Measurements from ENCODE around the gene NCAPG. TPM values are rescaled to one million over a fixed set of nuclear protein-coding genes. Genes with fewer than 3 reads are reported as not detected.

NCAPG gene
- total and polyA plus RNA-seq, 10 of the 15 experiments (the other 5 are each of a cell fraction or from before 2014, with no cell fraction given): 17.3 to 93.9 (median 53.7) TPM

DNA sequence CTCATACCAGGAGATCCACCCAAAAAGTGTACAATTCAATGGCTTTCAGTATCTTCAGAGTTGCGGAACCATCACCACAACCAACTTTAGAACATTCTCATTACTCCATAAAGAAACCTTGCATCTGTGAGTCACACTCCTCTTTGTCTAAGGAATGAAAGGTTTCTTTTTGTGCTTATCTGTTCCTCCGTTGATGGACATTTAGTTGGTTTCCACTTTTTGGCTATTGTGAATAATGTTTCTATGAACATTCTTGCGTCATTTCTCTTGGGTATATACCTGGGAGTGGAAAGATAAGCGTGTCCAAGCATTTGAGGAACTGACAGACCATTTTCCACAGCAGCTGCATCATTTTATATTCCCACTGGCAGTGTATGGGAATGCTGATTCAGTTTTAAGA, 39.9 kb upstream of the NCAPG start:
- in situ Hi-C loops (cut with MboI): no loop called here
- H2AFZ ChIP-seq (ENCODE audit: control insufficient read depth, low read depth, low read length): no peak overlapping the region

More for the DNA sequence above, 39.9 kb upstream of the NCAPG start:
- ChIA-PET SMC1A (ENCODE audit: uncharacterized antibody, unreplicated experiment) (no interaction called here), CTCF (no interaction called here), POLR2A (no interaction called here), RAD21 (ENCODE audit: unreplicated experiment) (no interaction called here)
- Histone ChIP-seq H3K79me2 (ENCODE audit: control insufficient read depth, insufficient read depth, low read length) (no peaks in the 10 kb centered on the region), H3K27ac (ENCODE audit: control insufficient read depth, insufficient read depth) (no peak overlapping the region), H3K4me3 (no peak overlapping the region), H3K36me3 (ENCODE audit: control insufficient read depth in 2 of 2, insufficient read depth in 2 of 2, low read length in 1 of 2) (no peaks in the 10 kb centered on the region), H3K27me3 (replicated peaks in 1 of 2; ENCODE audit: control insufficient read depth in 2 of 2, insufficient read depth in 2 of 2, low read length in 1 of 2) (no peaks in the 10 kb centered on the region), H3K4me2 (ENCODE audit: control insufficient read depth, insufficient read depth) (no peak overlapping the region), H3K4me1 (ENCODE audit: control insufficient read depth, insufficient read depth, low read length) (no peaks in the 10 kb centered on the region), H3K9me3 (replicated peaks; ENCODE audit: control insufficient read depth, insufficient read depth, low read length) (no peaks in the 10 kb centered on the region; the same call in 2 of the 3 replicates), H3K9ac (ENCODE audit: control insufficient read depth, insufficient read depth, low read length) (no peak overlapping the region), H4K20me1 (ENCODE audit: control insufficient read depth, insufficient read depth) (no peaks in the 10 kb centered on the region)
- TF ChIP-seq SREBF2 (IDR thresholded peaks at IDR 0.05; ENCODE audit: low read length) (no peak), HDGF (IDR thresholded peaks at IDR 0.05) (no peak), MXI1 (IDR thresholded peaks at IDR 0.05; ENCODE audit: low read depth, low read length) (no peak), SRF (IDR thresholded peaks at IDR 0.05; ENCODE audit: low read depth in 2 of 2, low read length in 2 of 2) (no peak), POLR2AphosphoS2 (IDR thresholded peaks at IDR 0.05; ENCODE audit: low read depth, low read length) (no peak), SMC3 (IDR thresholded peaks at IDR 0.05; ENCODE audit: borderline replicate concordance, low read length) (no peak), POLR2A (IDR thresholded peaks at IDR 0.05; ENCODE audit: low read depth, low read length) (no peak)
- TF ChIP-seq, protein P1, sequence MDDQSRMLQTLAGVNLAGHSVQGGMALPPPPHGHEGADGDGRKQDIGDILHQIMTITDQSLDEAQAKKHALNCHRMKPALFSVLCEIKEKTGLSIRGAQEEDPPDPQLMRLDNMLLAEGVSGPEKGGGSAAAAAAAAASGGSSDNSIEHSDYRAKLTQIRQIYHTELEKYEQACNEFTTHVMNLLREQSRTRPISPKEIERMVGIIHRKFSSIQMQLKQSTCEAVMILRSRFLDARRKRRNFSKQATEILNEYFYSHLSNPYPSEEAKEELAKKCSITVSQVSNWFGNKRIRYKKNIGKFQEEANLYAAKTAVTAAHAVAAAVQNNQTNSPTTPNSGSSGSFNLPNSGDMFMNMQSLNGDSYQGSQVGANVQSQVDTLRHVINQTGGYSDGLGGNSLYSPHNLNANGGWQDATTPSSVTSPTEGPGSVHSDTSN (IDR thresholded peaks at IDR 0.05; ENCODE audit: insufficient replicate concordance, low read depth, low read length): no peak
- TF ChIP-seq, protein P2, sequence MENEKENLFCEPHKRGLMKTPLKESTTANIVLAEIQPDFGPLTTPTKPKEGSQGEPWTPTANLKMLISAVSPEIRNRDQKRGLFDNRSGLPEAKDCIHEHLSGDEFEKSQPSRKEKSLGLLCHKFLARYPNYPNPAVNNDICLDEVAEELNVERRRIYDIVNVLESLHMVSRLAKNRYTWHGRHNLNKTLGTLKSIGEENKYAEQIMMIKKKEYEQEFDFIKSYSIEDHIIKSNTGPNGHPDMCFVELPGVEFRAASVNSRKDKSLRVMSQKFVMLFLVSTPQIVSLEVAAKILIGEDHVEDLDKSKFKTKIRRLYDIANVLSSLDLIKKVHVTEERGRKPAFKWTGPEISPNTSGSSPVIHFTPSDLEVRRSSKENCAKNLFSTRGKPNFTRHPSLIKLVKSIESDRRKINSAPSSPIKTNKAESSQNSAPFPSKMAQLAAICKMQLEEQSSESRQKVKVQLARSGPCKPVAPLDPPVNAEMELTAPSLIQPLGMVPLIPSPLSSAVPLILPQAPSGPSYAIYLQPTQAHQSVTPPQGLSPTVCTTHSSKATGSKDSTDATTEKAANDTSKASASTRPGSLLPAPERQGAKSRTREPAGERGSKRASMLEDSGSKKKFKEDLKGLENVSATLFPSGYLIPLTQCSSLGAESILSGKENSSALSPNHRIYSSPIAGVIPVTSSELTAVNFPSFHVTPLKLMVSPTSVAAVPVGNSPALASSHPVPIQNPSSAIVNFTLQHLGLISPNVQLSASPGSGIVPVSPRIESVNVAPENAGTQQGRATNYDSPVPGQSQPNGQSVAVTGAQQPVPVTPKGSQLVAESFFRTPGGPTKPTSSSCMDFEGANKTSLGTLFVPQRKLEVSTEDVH (IDR thresholded peaks at IDR 0.05; ENCODE audit: low read depth, partially characterized antibody): no peak
- TF ChIP-seq, protein P3, sequence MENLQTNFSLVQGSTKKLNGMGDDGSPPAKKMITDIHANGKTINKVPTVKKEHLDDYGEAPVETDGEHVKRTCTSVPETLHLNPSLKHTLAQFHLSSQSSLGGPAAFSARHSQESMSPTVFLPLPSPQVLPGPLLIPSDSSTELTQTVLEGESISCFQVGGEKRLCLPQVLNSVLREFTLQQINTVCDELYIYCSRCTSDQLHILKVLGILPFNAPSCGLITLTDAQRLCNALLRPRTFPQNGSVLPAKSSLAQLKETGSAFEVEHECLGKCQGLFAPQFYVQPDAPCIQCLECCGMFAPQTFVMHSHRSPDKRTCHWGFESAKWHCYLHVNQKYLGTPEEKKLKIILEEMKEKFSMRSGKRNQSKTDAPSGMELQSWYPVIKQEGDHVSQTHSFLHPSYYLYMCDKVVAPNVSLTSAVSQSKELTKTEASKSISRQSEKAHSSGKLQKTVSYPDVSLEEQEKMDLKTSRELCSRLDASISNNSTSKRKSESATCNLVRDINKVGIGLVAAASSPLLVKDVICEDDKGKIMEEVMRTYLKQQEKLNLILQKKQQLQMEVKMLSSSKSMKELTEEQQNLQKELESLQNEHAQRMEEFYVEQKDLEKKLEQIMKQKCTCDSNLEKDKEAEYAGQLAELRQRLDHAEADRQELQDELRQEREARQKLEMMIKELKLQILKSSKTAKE (IDR thresholded peaks at IDR 0.05; ENCODE audit: low read depth, poor library complexity, severe bottlenecking): no peak
- TF ChIP-seq, protein P4, sequence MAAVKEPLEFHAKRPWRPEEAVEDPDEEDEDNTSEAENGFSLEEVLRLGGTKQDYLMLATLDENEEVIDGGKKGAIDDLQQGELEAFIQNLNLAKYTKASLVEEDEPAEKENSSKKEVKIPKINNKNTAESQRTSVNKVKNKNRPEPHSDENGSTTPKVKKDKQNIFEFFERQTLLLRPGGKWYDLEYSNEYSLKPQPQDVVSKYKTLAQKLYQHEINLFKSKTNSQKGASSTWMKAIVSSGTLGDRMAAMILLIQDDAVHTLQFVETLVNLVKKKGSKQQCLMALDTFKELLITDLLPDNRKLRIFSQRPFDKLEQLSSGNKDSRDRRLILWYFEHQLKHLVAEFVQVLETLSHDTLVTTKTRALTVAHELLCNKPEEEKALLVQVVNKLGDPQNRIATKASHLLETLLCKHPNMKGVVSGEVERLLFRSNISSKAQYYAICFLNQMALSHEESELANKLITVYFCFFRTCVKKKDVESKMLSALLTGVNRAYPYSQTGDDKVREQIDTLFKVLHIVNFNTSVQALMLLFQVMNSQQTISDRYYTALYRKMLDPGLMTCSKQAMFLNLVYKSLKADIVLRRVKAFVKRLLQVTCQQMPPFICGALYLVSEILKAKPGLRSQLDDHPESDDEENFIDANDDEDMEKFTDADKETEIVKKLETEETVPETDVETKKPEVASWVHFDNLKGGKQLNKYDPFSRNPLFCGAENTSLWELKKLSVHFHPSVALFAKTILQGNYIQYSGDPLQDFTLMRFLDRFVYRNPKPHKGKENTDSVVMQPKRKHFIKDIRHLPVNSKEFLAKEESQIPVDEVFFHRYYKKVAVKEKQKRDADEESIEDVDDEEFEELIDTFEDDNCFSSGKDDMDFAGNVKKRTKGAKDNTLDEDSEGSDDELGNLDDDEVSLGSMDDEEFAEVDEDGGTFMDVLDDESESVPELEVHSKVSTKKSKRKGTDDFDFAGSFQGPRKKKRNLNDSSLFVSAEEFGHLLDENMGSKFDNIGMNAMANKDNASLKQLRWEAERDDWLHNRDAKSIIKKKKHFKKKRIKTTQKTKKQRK (IDR thresholded peaks at IDR 0.05; ENCODE audit: low read depth, low read length): no peak
- intact Hi-C loops (cut with micrococcal nuclease; ENCODE audit: unreplicated experiment): no loop called here
- FAIRE-seq (no peak), ATAC-seq (no peak), DNase-seq (ENCODE audit: low read depth, low spot score) (no peak)
- BruUV-seq (replicated peaks): no TSS peak
- 41% methylated on average over 4 of the region's 4 CpGs for WGBS (ENCODE audit: insufficient coverage, insufficient replicate concordance, low lambda C conversion rate, missing lambda C conversion rate)

Measured in GM12878 (cell line).